H9 (cell line): ENCODE measurements around the gene HMCN1. TPM values are rescaled to one million over a fixed set of nuclear protein-coding genes. Genes with fewer than 3 reads are reported as not detected.

ENCODE experiments used
- DNase-seq: peaks from one replicate; pipeline ENCODE4 v3.0.0-alpha.2; 2017
- H2AFZ ChIP-seq: one replicate; pipeline ENCODE4 v1.6.1; 2013; ENCODE audit warnings: mild to moderate bottlenecking, low read length, control low read depth, moderate library complexity
- H2AK5ac ChIP-seq: 2 replicates; pipeline ENCODE4 v1.6.1; 2013; ENCODE audit warnings: low read length, control low read depth, mixed read lengths; ENCODE audit not compliant: insufficient read length
- H2BK120ac ChIP-seq: one replicate; pipeline ENCODE4 v1.6.1; 2013; ENCODE audit warnings: low read depth, mild to moderate bottlenecking, low read length, control low read depth, inconsistent platforms; ENCODE audit not compliant: poor library complexity, severe bottlenecking
- H2BK12ac ChIP-seq: 2 replicates; pipeline ENCODE4 v1.6.1; 2013; ENCODE audit warnings: low read length, control low read depth, mixed read lengths, low read depth; ENCODE audit not compliant: insufficient read length
- H2BK15ac ChIP-seq: 2 replicates; pipeline ENCODE4 v1.6.1; 2013; ENCODE audit warnings: low read depth, low read length, control low read depth
- H2BK20ac ChIP-seq: one replicate; pipeline ENCODE4 v1.6.1; 2013; ENCODE audit warnings: low read depth, mild to moderate bottlenecking, low read length, control low read depth, inconsistent platforms; ENCODE audit not compliant: poor library complexity, severe bottlenecking
- H2BK5ac ChIP-seq: 2 replicates; pipeline ENCODE4 v1.6.1; 2013; ENCODE audit warnings: low read length, control low read depth, mixed read lengths; ENCODE audit not compliant: insufficient read length
- H3K14ac ChIP-seq: 2 replicates; pipeline ENCODE4 v1.6.1; 2013; ENCODE audit warnings: low read length, control low read depth; ENCODE audit not compliant: insufficient read depth
- H3K18ac ChIP-seq: 2 replicates; pipeline ENCODE4 v1.6.1; 2013; ENCODE audit warnings: low read depth, mild to moderate bottlenecking, mixed read lengths, low read length, control low read depth; ENCODE audit not compliant: insufficient read length
- H3K23ac ChIP-seq: 2 replicates; pipeline ENCODE4 v1.6.1; 2013; ENCODE audit warnings: low read length, control low read depth, mixed read lengths, low read depth; ENCODE audit not compliant: insufficient read length
- H3K23me2 ChIP-seq: 2 replicates; pipeline ENCODE4 v1.6.1; 2013; ENCODE audit warnings: low read depth, mild to moderate bottlenecking, mixed read lengths, low read length, control low read depth; ENCODE audit not compliant: insufficient read length, poor library complexity, severe bottlenecking
- H3K27ac ChIP-seq: 2 replicates; pipeline ENCODE4 v1.5.1; 2013; ENCODE audit warnings: low read length, control low read depth, mixed read lengths, low read depth; ENCODE audit not compliant: insufficient read length
- H3K27me3 ChIP-seq: 2 replicates; pipeline ENCODE4 v1.6.1; 2013; ENCODE audit warnings: low read length, control low read depth, inconsistent platforms; ENCODE audit not compliant: insufficient read depth
- H3K4ac ChIP-seq: 2 replicates; pipeline ENCODE4 v1.6.1; 2013; ENCODE audit warnings: low read depth, mild to moderate bottlenecking, control low read depth, inconsistent platforms, low read length, moderate library complexity
- H3K4me1 ChIP-seq: 2 replicates; pipeline ENCODE4 v1.6.1; 2013; ENCODE audit warnings: low read length, control low read depth, inconsistent platforms; ENCODE audit not compliant: insufficient read depth
- H3K4me2 ChIP-seq: 2 replicates; pipeline ENCODE4 v1.6.1; 2013; ENCODE audit warnings: low read length, control low read depth, mixed read lengths; ENCODE audit not compliant: insufficient read length, insufficient read depth
- H3K56ac ChIP-seq: 2 replicates; pipeline ENCODE4 v1.6.1; 2013; ENCODE audit warnings: low read depth, mild to moderate bottlenecking, mixed read lengths, low read length, control low read depth; ENCODE audit not compliant: insufficient read length
- H3K79me1 ChIP-seq: 2 replicates; pipeline ENCODE4 v1.6.1; 2013; ENCODE audit warnings: low read depth, mild to moderate bottlenecking, moderate library complexity, low read length, control low read depth, inconsistent platforms; ENCODE audit not compliant: insufficient read depth, poor library complexity, severe bottlenecking
- H3K79me2 ChIP-seq: 2 replicates; pipeline ENCODE4 v1.6.1; 2013; ENCODE audit warnings: low read length, control low read depth, inconsistent platforms; ENCODE audit not compliant: insufficient read depth
- H3K9ac ChIP-seq: 2 replicates; pipeline ENCODE4 v1.6.1; 2013; ENCODE audit warnings: low read length, control low read depth, mixed read lengths; ENCODE audit not compliant: insufficient read length; ENCODE audit errors: extremely low read depth
- H3K9me3 ChIP-seq: one replicate; pipeline ENCODE4 v1.6.1; 2013; ENCODE audit warnings: low read depth, low read length, inconsistent platforms; ENCODE audit not compliant: control insufficient read depth
- H3T11ph ChIP-seq: one replicate; pipeline ENCODE4 v1.6.1; 2013; ENCODE audit warnings: mild to moderate bottlenecking, low read length, control low read depth, inconsistent platforms
- H4K20me1 ChIP-seq: one replicate; pipeline ENCODE4 v1.6.1; 2013; ENCODE audit not compliant: control insufficient read depth, insufficient read length, insufficient read depth
- H4K5ac ChIP-seq: 2 replicates; pipeline ENCODE4 v1.6.1; 2013; ENCODE audit warnings: low read depth, mild to moderate bottlenecking, mixed read lengths, low read length, control low read depth; ENCODE audit not compliant: insufficient read length
- H4K8ac ChIP-seq: replicated peaks from 2 replicates; pipeline ENCODE4 v1.6.1; 2013; ENCODE audit warnings: low read length, control low read depth, mixed read lengths, low read depth; ENCODE audit not compliant: insufficient read length
- H4K91ac ChIP-seq: 2 replicates; pipeline ENCODE4 v1.6.1; 2013; ENCODE audit warnings: low read depth, mild to moderate bottlenecking, moderate library complexity, mixed read lengths, low read length, control low read depth; ENCODE audit not compliant: insufficient read length
- H3K27ac Mint-ChIP-seq, 3 experiments: 2 replicates in 2 of 3; 3 replicates in 1 of 3; pipeline ENCODE4 v1.8.0; 2020 to 2021; ENCODE audit warnings: mixed read lengths in 3 of 3, mild to moderate bottlenecking in 1 of 3, moderate library complexity in 1 of 3
- H3K27me3 Mint-ChIP-seq: 2 replicates; pipeline ENCODE4 v1.8.0; 2021; ENCODE audit warnings: low read depth, mild to moderate bottlenecking, moderate library complexity, mixed read lengths
- H3K36me3 Mint-ChIP-seq, 3 experiments: 2 replicates in 2 of 3; 3 replicates in 1 of 3; pipeline ENCODE4 v1.8.0; 2020 to 2021; ENCODE audit warnings: low read depth in 3 of 3, mixed read lengths in 3 of 3; ENCODE audit not compliant: insufficient read depth in 1 of 3
- H3K4me1 Mint-ChIP-seq, 2 experiments: 2 replicates each; pipeline ENCODE4 v1.8.0; 2020; ENCODE audit warnings: mixed read lengths in 2 of 2
- H3K4me3 Mint-ChIP-seq, 2 experiments: 2 replicates in 1 of 2; 3 replicates in 1 of 2; pipeline ENCODE4 v1.8.0; 2020 to 2021; ENCODE audit warnings: mild to moderate bottlenecking in 2 of 2, mixed read lengths in 2 of 2, moderate library complexity in 1 of 2
- H3K9me3 Mint-ChIP-seq, 2 experiments: 2 replicates in 1 of 2; 3 replicates in 1 of 2; pipeline ENCODE4 v1.8.0; 2020; ENCODE audit warnings: mild to moderate bottlenecking in 2 of 2, mixed read lengths in 2 of 2, moderate library complexity in 1 of 2
- total RNA-seq: library from RNA; stranded (reverse); gene quantifications from 2 replicates; pipeline ENCODE4 v1.2.1, GENCODE V29; 2021
- TF ChIP-seq, protein P1 (sequence below): fragments of 200-600 bp; sonication (generic); conservative IDR thresholded peaks from 3 replicates; pipeline ENCODE4 v1.8.0; 2021; ENCODE audit warnings: antibody characterized with exemption, mild to moderate bottlenecking

HMCN1 gene
- total RNA-seq, 1 experiment from 2014 or later = 3.3 TPM

DNA sequence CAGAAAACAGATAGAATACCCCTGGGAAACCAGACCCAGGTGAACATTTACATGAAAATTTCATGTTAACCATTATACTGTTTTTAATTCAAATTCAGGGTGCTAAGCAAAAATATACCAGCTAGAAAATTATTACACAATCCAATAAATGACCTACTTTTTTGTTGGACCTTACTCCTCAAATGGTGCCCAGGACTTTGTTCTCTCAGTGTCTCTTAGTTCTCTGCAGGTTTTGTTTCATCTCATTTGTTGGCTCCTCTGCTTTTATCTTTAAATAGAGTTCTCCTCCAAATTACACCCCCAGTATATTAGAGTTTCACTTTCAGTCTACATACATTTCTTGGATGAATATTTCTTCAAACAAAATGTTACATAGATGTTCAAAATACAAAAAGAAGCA is 326.0 kb downstream of the HMCN1 start:
- no peak overlapping the region for H3K18ac ChIP-seq
- Mint-ChIP-seq H3K4me3 (no peak overlapping the region), H3K4me1 (no peaks in the 10 kb centered on the region), H3K9me3 (no peaks in the 10 kb centered on the region), H3K27me3 (no peaks in the 10 kb centered on the region), H3K36me3 (no peaks in the 10 kb centered on the region), H3K27ac (no peak overlapping the region)
- H3K9ac ChIP-seq = no peak overlapping the region
- H3K56ac ChIP-seq = no peak overlapping the region
- H4K20me1 ChIP-seq = no peaks in the 10 kb centered on the region
- no peak overlapping the region for H3K27ac ChIP-seq
- H2BK15ac ChIP-seq = no peak overlapping the region
- no peak overlapping the region for H2BK20ac ChIP-seq
- no peak overlapping the region for H2AK5ac ChIP-seq
- no peak overlapping the region for H3K4ac ChIP-seq
- no peak for DNase-seq
- no peak overlapping the region for H2AFZ ChIP-seq
- H4K91ac ChIP-seq = no peak overlapping the region
- no peaks in the 10 kb centered on the region for H3K23me2 ChIP-seq
- no peak overlapping the region for H2BK12ac ChIP-seq
- no peaks in the 10 kb centered on the region for H3K4me1 ChIP-seq
- H2BK120ac ChIP-seq = no peak overlapping the region
- no peak overlapping the region for H4K8ac ChIP-seq
- H3K79me2 ChIP-seq = no peaks in the 10 kb centered on the region
- H3K14ac ChIP-seq = no peak overlapping the region
- H4K5ac ChIP-seq = no peak overlapping the region
- no peak overlapping the region for H3K23ac ChIP-seq
- no peak overlapping the region for H3K4me2 ChIP-seq
- H3K79me1 ChIP-seq = no peaks in the 10 kb centered on the region
- H3K27me3 ChIP-seq = no peaks in the 10 kb centered on the region
- H2BK5ac ChIP-seq = no peak overlapping the region
- TF ChIP-seq, protein P1, sequence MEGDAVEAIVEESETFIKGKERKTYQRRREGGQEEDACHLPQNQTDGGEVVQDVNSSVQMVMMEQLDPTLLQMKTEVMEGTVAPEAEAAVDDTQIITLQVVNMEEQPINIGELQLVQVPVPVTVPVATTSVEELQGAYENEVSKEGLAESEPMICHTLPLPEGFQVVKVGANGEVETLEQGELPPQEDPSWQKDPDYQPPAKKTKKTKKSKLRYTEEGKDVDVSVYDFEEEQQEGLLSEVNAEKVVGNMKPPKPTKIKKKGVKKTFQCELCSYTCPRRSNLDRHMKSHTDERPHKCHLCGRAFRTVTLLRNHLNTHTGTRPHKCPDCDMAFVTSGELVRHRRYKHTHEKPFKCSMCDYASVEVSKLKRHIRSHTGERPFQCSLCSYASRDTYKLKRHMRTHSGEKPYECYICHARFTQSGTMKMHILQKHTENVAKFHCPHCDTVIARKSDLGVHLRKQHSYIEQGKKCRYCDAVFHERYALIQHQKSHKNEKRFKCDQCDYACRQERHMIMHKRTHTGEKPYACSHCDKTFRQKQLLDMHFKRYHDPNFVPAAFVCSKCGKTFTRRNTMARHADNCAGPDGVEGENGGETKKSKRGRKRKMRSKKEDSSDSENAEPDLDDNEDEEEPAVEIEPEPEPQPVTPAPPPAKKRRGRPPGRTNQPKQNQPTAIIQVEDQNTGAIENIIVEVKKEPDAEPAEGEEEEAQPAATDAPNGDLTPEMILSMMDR = no peak
- H3T11ph ChIP-seq = no peak overlapping the region
- H3K9me3 ChIP-seq = no peaks in the 10 kb centered on the region
